Right lobe of liver (tissue), 4 donors: Measurements from ENCODE around the gene PDF.

Experiments
- POLR2A ChIP-seq: fragments of 450-650 bp; IDR thresholded peaks from one replicate; pipeline ENCODE4 v1.6.1; 2017; ENCODE audit warnings: antibody characterized with exemption, mild to moderate bottlenecking
- TF ChIP-seq, protein P1 (sequence below), 4 donors: fragments of 200-600 bp in 3 of 4; fragments of 450-650 bp in 1 of 4; IDR thresholded peaks; one replicate each; pipeline versions ENCODE4 v1.5.1 to v1.8.0; 2016 to 2022; ENCODE audit warnings: antibody characterized with exemption in 4 of 4, mild to moderate bottlenecking in 2 of 4
- donor health status: DM: no; HTN: no; CAD: no.
- donor health status: DM: no; HTN: no; CAD: no.
- donor health status: DM: no; HTN: yes; CAD: no.

DNA sequence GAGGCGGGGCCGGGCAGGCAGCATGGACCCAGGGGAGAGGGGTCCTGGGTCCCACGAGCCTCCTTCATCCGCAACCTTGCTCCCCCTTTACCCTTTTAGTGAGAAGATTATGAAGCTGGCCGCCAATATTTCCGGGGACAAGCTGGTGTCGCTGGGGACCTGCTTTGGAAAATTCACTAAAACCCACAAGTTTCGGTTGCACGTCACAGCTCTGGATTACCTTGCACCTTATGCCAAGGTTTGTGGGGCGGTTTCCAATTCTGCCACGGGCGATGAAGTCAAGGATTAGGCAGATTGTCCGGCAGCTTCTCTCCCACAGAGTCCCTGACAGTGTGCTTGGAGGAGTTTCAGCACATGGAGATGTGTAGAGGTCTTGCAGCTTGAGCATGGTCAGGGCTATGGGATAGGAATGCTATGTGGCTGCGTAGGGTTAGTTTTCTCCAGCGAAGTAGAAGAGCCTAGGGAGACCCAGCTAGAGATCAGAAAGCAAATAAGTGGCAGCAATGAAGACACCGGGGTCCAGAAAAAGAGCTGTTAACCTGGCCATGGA, 9.8 kb upstream of the PDF start:
- no peak for TF ChIP-seq POLR2A
- TF ChIP-seq, protein P1, sequence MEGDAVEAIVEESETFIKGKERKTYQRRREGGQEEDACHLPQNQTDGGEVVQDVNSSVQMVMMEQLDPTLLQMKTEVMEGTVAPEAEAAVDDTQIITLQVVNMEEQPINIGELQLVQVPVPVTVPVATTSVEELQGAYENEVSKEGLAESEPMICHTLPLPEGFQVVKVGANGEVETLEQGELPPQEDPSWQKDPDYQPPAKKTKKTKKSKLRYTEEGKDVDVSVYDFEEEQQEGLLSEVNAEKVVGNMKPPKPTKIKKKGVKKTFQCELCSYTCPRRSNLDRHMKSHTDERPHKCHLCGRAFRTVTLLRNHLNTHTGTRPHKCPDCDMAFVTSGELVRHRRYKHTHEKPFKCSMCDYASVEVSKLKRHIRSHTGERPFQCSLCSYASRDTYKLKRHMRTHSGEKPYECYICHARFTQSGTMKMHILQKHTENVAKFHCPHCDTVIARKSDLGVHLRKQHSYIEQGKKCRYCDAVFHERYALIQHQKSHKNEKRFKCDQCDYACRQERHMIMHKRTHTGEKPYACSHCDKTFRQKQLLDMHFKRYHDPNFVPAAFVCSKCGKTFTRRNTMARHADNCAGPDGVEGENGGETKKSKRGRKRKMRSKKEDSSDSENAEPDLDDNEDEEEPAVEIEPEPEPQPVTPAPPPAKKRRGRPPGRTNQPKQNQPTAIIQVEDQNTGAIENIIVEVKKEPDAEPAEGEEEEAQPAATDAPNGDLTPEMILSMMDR (IDR thresholded peaks at IDR 0.05), result no peak
